ENCODE results near the gene CMTM5. TPM values are rescaled to one million over a fixed set of nuclear protein-coding genes. Genes with fewer than 3 reads are reported as not detected.

Gene CMTM5
- total and polyA plus RNA-seq, 2 donors (not counting 3 experiments of a cell fraction or from before 2014, with no cell fraction given) = not detected

- BruUV-seq (replicated peaks) = no TSS peak
- TF ChIP-seq FOS (IDR thresholded peaks at IDR 0.05; ENCODE audit: borderline replicate concordance, insufficient read depth, low read length) (no peak), MYC (IDR thresholded peaks at IDR 0.05; ENCODE audit: low read depth, low read length) (no peak), GATA2 (IDR thresholded peaks at IDR 0.05; ENCODE audit: insufficient read depth, insufficient read length, low read depth, low read length) (no peak), CTCF (IDR thresholded peaks at IDR 0.05; ENCODE audit: extremely low read depth in 1 of 2, insufficient read depth in 1 of 2, low read depth in 1 of 2, low read length in 2 of 2) (no peak), POLR2A (IDR thresholded peaks at IDR 0.05; ENCODE audit: low read depth, low read length) (no peak), EZH2 (IDR thresholded peaks at IDR 0.05; ENCODE audit: borderline replicate concordance, low read depth, low read length, severe bottlenecking) (no peak), MAX (IDR thresholded peaks at IDR 0.05; ENCODE audit: insufficient read depth, insufficient read length) (no peak), JUN (IDR thresholded peaks at IDR 0.05; ENCODE audit: borderline replicate concordance, insufficient read depth, insufficient read length, low read depth) (no peak), POLR2AphosphoS5 (IDR thresholded peaks at IDR 0.05; ENCODE audit: insufficient read depth, low read depth, low read length) (no peak)
- Histone ChIP-seq H3K4me3 (replicated peaks in 1 of 3; ENCODE audit: insufficient read depth in 1 of 3, low read depth in 1 of 3, low read length in 3 of 3) (no peak overlapping the region), H3K27me3 (ENCODE audit: control insufficient read depth in 2 of 2, insufficient read depth in 2 of 2, low read length in 2 of 2) (peaks cover 22% of the 10 kb centered on the region in 2 experiments), H3K36me3 (ENCODE audit: control insufficient read depth in 2 of 2, extremely low read depth in 1 of 2, insufficient read depth in 2 of 2, low read length in 2 of 2) (no peaks in the 10 kb centered on the region), H3K4me2 (ENCODE audit: insufficient read depth, low read length) (no peak overlapping the region), H3K9me3 (replicated peaks; ENCODE audit: control insufficient read depth, insufficient read depth, low read length) (no peaks in the 10 kb centered on the region), H2AFZ (ENCODE audit: low read depth, low read length) (no peak overlapping the region), H3K4me1 (ENCODE audit: control insufficient read depth, extremely low read depth, insufficient read depth, low read length) (no peaks in the 10 kb centered on the region), H3K27ac (ENCODE audit: insufficient read depth, low read depth, low read length) (no peak overlapping the region), H4K20me1 (replicated peaks; ENCODE audit: control insufficient read depth, extremely low read depth, insufficient read depth, low read length) (no peaks in the 10 kb centered on the region), H3K9ac (replicated peaks; ENCODE audit: extremely low read depth, insufficient read depth, low read length) (no peak overlapping the region), H3K79me2 (ENCODE audit: control insufficient read depth, insufficient read depth, low read length) (no peaks in the 10 kb centered on the region), H3K9me1 (replicated peaks; ENCODE audit: control insufficient read depth, extremely low read depth, insufficient read depth, low read length) (no peaks in the 10 kb centered on the region)
- DNase-seq (ENCODE audit: low read depth, low spot score) = no peak
- intact Hi-C loops (cut with micrococcal nuclease) = no loop called here
- POLR2A ChIA-PET = no interaction called here
- dilution Hi-C loops (cut with MboI; ENCODE audit: extremely low pct_ligation_motif_present, low sequenced_read_pairs) = no loop called here
- no peak for FAIRE-seq
- CTCF ChIA-PET = interaction anchor here (0.5 to 1.6 kb wide), 4 partner anchors 14 to 150 kb away, joined by 3 to 4 read pairs (median 4); no protein-coding TSS in a partner anchor
Measured at GRCh38 chr14:23360496-23360895, 16.4 kb upstream of the CMTM5 start.
